Thyroid gland (tissue), 4 donors: ENCODE results near the gene DPYSL4. TPM values are rescaled to one million over a fixed set of nuclear protein-coding genes. Genes with fewer than 3 reads are reported as not detected.

Experiments used
- DNase-seq, 2 donors: peaks; one replicate each; pipeline ENCODE4 v3.0.0-alpha.2; 2019
- H3K27ac ChIP-seq, 3 donors: fragments of 200-600 bp; sonication (generic); 1 replicate in 2 of 3; 2 replicates in 1 of 3; pipeline ENCODE4 v1.5.1; 2016 to 2019; ENCODE audit warnings: mild to moderate bottlenecking in 1 of 3, moderate library complexity in 1 of 3
- H3K27me3 ChIP-seq: fragments of 200-600 bp; sonication (generic); one replicate; pipeline ENCODE4 v1.5.1; 2019
- H3K36me3 ChIP-seq, 2 donors: fragments of 200-600 bp; sonication (generic); one replicate each; pipeline ENCODE4 v1.5.1; 2016 to 2019
- H3K4me1 ChIP-seq, 2 donors: fragments of 200-600 bp; sonication (generic); one replicate each; pipeline ENCODE4 v1.5.1; 2017 to 2019
- H3K4me3 ChIP-seq, 3 donors: fragments of 200-600 bp; sonication (generic); replicated peaks in 1 of 3; 1 replicate in 2 of 3; 2 replicates in 1 of 3; pipeline ENCODE4 v1.5.1; 2016; ENCODE audit warnings: mild to moderate bottlenecking in 1 of 3
- H3K9me3 ChIP-seq: fragments of 200-600 bp; sonication (generic); one replicate; pipeline ENCODE4 v1.5.1; 2017
- POLR2A ChIP-seq, 2 donors: fragments of 450-650 bp; IDR thresholded peaks; one replicate each; pipeline ENCODE4 v1.6.1; 2017; ENCODE audit warnings: antibody characterized with exemption in 2 of 2, mild to moderate bottlenecking in 2 of 2, moderate library complexity in 1 of 2
- WGBS, 2 donors: methylation state at CpG; one replicate each; pipeline ENCODE4 v1.1.5; 2017; 5-methylcytosine and 5-hydroxymethylcytosine counted together
- intact Hi-C: fragments of 100-400 bp; cut with DNase I; formaldehyde crosslinking; loops from one replicate; pipeline ENCODE4 v1.15.1; 2023
- total RNA-seq, 4 donors: library from RNA; depleted of rRNA; stranded (reverse); fragments of >200 nt; gene quantifications; one replicate each; pipeline ENCODE4 v1.2.3, GENCODE V29; 2016
- TF ChIP-seq, protein P1 (sequence below), 6 experiments: fragments of 200-600 bp in 3 of 6; fragments of 450-650 bp in 3 of 6; sonication (generic) in 3 of 6; IDR thresholded peaks; one replicate each; pipeline ENCODE4 v1.5.1; 2016 to 2019; ENCODE audit warnings: antibody characterized with exemption in 6 of 6, mild to moderate bottlenecking in 2 of 6, inconsistent platforms in 1 of 6, moderate library complexity in 1 of 6

The DPYSL4 gene
- total RNA-seq, 4 donors from 2014 or later: 0.54 to 1.5 (median 0.81) TPM

DNA sequence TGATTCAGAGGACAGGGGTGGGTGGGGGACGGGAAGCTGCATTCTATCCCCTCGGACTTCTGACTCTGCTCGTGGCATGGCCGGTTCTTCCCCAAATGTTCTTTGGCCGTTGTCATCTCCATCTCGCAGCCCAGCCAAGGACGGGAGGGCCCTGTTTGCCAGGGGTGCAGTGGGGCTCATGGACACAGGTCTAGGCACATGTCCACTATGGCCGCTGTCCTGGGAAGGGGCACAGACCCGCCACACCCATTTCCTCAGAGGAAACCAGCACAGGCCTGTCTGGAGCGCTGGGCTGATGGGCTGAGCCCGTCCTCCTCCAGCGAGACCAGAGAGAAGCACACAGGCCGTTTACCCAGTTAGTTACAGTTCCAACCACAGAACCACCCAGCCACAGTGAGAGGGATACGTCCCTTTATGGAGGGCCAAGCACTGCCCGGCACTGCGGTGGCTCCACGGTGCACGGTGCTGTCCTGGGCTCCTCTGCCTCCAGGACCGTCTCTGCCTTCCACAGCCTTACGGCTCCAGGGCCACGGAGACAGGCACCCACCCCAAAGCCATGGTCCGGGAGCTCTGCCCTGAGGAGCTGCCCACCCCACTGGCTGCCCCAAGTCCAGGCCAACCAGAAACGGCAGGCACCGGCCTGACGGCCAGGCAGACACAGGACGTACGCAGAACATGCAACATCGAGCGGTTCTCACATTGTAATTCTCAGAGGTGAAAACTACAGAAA, 20.2 kb downstream of the DPYSL4 start:
- H3K9me3 ChIP-seq: no peaks in the 10 kb centered on the region
- no peaks in the 10 kb centered on the region for H3K27me3 ChIP-seq
- intact Hi-C loops: no loop called here
- 81 to 89% methylated on average over 19 to 25 of the region's 29 CpGs for WGBS, 2 donors
- H3K4me1 ChIP-seq: no peaks in the 10 kb centered on the region
- no peak for DNase-seq
- H3K36me3 ChIP-seq: no peaks in the 10 kb centered on the region
- H3K4me3 ChIP-seq: no peak overlapping the region
- no peak for TF ChIP-seq POLR2A (IDR thresholded peaks at IDR 0.05)
- TF ChIP-seq, protein P1, sequence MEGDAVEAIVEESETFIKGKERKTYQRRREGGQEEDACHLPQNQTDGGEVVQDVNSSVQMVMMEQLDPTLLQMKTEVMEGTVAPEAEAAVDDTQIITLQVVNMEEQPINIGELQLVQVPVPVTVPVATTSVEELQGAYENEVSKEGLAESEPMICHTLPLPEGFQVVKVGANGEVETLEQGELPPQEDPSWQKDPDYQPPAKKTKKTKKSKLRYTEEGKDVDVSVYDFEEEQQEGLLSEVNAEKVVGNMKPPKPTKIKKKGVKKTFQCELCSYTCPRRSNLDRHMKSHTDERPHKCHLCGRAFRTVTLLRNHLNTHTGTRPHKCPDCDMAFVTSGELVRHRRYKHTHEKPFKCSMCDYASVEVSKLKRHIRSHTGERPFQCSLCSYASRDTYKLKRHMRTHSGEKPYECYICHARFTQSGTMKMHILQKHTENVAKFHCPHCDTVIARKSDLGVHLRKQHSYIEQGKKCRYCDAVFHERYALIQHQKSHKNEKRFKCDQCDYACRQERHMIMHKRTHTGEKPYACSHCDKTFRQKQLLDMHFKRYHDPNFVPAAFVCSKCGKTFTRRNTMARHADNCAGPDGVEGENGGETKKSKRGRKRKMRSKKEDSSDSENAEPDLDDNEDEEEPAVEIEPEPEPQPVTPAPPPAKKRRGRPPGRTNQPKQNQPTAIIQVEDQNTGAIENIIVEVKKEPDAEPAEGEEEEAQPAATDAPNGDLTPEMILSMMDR (IDR thresholded peaks at IDR 0.05): no peak
- H3K27ac ChIP-seq: no peak overlapping the region

DNA sequence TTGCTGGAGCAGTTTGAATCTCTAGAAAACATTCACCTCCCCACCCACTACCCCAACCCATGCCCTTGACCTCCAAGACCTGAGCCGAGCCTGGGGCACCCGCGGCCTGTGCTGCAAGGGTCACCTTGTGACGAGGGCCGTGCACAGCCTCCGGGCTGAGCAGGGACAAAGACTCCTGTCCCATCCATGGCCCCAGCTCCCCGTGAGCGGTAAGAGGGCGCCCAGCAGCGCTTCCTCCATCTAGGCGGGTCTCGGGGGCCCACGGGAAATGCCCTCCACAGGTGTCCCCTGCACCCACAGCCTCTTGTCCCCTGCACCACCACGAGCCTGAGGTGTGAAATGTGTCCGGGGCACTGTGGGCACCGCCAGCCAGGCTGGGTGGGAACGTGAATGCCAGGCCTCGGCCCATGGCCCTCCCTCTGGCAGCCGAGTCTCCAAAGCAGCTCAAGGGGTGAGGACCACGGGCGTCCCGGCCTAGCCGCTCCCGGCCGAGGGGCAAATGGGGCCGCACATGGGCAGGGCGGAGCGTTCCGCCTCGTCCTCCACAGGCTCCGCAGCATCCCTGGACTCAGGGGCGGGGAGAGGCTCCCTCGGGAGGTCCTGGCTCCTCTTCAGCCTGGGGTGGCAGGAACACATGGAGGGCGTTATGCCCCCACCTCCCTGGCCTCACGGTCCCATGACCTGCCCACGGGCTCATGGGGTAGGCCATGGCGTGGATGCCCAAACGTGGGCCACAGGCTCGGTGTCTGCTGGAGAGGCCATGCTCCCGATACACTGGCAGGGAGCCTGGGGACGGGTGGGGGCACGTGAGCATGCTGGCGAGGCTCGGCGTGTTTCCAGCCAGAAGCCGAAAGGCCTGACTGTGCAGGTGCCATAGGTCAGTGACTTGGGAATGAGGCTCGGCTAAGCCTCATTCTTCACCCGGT, 21.1 kb downstream of the DPYSL4 start:
- no peak for TF ChIP-seq POLR2A (IDR thresholded peaks at IDR 0.05)
- TF ChIP-seq, protein P1 (IDR thresholded peaks at IDR 0.05): no peak
- WGBS, 2 donors: 84 to 92% methylated on average over 11 to 32 of the region's 48 CpGs
- H3K4me1 ChIP-seq: no peaks in the 10 kb centered on the region
- no peaks in the 10 kb centered on the region for H3K36me3 ChIP-seq
- DNase-seq: no peak
- H3K27ac ChIP-seq: no peak overlapping the region
- intact Hi-C loops: no loop called here
- H3K27me3 ChIP-seq: no peaks in the 10 kb centered on the region
- no peaks in the 10 kb centered on the region for H3K9me3 ChIP-seq
- H3K4me3 ChIP-seq: no peak overlapping the region

DNA sequence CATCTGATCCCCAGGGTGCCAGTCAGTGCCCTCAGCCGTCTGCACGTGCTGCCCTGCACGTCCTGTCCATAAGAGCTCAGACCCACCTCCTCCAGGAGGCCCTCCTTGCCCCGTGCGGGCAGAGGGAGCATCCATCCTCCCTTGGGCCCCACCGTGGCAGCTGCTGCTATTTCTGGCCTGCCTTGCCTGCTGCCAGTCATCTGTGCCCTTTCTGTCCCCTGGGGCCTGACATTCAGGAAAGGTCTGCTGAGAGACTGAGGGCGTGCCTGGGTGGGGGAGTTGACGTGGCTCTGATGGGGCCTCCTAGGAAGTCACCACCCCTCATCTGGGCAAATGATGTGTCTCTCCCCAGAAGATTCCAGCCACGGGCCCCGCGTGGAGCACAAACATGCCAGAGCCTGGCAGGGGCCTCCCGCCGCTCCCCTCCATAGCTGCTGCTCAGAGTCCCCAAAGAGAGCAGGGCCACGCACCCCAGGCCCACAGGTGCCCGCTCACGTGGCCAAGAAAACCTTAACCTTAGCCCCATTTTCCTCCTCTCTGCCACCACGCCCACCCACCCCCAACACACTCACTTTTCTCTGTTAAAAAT, 21.8 kb downstream of the DPYSL4 start:
- DNase-seq: no peak
- Histone ChIP-seq H3K9me3 (no peaks in the 10 kb centered on the region), H3K36me3 (no peaks in the 10 kb centered on the region), H3K27me3 (no peaks in the 10 kb centered on the region), H3K4me3 (no peak overlapping the region), H3K27ac (no peak overlapping the region), H3K4me1 (no peaks in the 10 kb centered on the region)
- intact Hi-C loops: no loop called here
- WGBS, 2 donors: 80 to 84% methylated on average over 14 to 15 of the region's 17 CpGs
- no peak for TF ChIP-seq POLR2A (IDR thresholded peaks at IDR 0.05)
- TF ChIP-seq, protein P1 (IDR thresholded peaks at IDR 0.05): no peak

DNA sequence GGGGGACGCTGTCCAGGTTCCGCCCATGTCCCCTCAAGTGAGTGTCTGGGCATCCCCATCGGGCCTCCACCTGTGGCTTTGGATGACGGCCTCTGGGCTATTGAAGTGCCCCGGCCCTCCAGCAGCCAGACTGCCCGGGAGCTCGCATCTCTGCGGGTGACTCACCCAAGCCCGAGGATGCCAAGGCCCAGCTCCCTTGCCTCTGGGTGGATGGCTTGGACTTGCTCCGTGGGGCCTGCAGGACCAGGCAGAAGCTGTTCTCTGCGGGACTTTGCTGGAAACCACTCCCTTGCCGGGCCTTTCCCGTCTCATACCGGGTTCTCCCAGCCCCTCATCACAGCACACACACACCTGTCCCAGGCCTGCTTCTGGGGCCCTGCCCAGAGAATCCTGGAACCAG, 22.4 kb downstream of the DPYSL4 start:
- Histone ChIP-seq H3K36me3 (no peaks in the 10 kb centered on the region), H3K27ac (no peak overlapping the region), H3K27me3 (no peaks in the 10 kb centered on the region), H3K9me3 (no peaks in the 10 kb centered on the region), H3K4me1 (no peaks in the 10 kb centered on the region), H3K4me3 (no peak overlapping the region)
- TF ChIP-seq, protein P1 (IDR thresholded peaks at IDR 0.05): no peak
- TF ChIP-seq POLR2A (IDR thresholded peaks at IDR 0.05): no peak
- intact Hi-C loops: no loop called here
- WGBS, 2 donors: 90 to 92% methylated on average over 14 of the region's 14 CpGs
- DNase-seq: no peak
